ENCODE data around the gene NHERF2.

GRCh38 chr16:2001035-2001434 is 25.7 kb upstream of the NHERF2 start:
- no peak for TF ChIP-seq CTCF (IDR thresholded peaks at IDR 0.05)
- no peak for TF ChIP-seq POLR2A (IDR thresholded peaks at IDR 0.05)
